ENCODE measurements around the gene UGT2B7.

DNA sequence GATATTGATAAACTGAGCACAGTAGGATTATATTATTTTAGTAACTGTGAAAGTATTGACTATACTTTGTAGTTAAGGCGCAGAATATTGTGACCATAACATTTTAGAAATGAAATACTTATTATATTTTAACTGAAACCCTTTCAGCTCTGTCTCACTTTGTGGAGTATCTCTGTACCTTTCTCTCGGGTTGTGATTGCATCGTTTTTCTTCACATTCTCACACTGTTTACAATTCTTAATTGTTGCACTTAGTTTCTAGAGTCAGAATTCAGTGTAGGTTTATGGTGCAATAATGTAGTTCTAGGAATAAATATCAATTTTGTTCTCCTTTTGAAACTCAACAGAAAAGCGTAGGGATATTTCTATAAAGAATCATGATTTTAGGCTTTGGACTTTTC lies 57.7 kb downstream of the UGT2B7 start:
- TF ChIP-seq EZH2 (IDR thresholded peaks at IDR 0.05; ENCODE audit: borderline replicate concordance) = no peak
- TF ChIP-seq, protein P1, sequence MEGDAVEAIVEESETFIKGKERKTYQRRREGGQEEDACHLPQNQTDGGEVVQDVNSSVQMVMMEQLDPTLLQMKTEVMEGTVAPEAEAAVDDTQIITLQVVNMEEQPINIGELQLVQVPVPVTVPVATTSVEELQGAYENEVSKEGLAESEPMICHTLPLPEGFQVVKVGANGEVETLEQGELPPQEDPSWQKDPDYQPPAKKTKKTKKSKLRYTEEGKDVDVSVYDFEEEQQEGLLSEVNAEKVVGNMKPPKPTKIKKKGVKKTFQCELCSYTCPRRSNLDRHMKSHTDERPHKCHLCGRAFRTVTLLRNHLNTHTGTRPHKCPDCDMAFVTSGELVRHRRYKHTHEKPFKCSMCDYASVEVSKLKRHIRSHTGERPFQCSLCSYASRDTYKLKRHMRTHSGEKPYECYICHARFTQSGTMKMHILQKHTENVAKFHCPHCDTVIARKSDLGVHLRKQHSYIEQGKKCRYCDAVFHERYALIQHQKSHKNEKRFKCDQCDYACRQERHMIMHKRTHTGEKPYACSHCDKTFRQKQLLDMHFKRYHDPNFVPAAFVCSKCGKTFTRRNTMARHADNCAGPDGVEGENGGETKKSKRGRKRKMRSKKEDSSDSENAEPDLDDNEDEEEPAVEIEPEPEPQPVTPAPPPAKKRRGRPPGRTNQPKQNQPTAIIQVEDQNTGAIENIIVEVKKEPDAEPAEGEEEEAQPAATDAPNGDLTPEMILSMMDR (IDR thresholded peaks at IDR 0.05; ENCODE audit: poor library complexity) = no peak

All from hepatocyte (in vitro differentiated cells).